Measurements from ENCODE around the gene MLLT10.

The MLLT10 gene

DNA sequence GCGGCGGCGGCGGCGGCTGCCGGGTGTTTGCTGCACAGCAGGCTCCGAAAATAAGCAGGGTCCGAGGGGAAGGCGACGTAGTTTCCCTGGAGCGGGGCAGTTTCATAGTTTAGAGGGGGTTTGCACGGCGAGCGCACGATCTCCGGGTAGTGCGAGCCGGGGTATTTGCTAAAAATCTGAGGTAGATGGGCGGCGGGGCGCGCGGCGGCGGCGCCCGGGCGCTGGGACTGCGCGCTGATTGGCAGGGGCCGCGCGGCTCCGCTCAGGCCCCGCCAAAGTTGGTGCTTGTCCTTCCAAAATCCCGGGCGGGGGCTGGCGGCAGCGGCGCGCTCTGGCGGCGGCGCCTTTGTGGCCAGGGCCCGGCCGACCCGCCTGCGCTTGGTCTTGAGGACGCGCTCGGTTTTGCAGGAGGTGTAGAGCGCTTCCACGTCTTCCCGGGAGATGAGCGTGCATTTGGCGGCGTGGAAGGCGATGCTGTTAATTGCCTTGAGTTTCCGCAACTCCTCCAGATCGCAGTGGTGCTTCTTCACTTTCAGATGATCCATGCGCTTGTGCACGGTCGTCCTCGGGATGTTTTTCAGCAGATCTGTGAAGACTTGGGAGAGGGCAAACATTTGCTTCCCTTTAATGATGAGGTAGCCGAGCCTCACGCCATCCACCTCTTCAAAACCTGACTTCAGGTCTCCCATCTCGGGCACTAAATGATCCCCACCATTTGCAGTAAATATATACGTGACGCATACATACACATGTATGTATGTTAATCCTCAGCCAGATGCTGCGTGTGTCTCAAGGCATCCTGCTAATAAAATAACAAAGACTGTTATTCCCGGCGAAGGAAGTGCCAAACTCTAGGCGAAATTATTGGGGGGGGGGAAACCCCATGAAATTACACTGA lies 16.6 kb upstream of the MLLT10 start:
- DNase-seq (ENCODE audit: low read depth) = peak; percentile 68

GRCh38 chr10:21518149-21518640 lies 15.8 kb upstream of the MLLT10 start:
- peak; percentile 67 for DNase-seq (ENCODE audit: low read depth)

- peak; percentile 46 for DNase-seq (ENCODE audit: low read depth)
Observed at GRCh38 chr10:21518641-21519396, 15.2 kb upstream of the MLLT10 start.

DNA sequence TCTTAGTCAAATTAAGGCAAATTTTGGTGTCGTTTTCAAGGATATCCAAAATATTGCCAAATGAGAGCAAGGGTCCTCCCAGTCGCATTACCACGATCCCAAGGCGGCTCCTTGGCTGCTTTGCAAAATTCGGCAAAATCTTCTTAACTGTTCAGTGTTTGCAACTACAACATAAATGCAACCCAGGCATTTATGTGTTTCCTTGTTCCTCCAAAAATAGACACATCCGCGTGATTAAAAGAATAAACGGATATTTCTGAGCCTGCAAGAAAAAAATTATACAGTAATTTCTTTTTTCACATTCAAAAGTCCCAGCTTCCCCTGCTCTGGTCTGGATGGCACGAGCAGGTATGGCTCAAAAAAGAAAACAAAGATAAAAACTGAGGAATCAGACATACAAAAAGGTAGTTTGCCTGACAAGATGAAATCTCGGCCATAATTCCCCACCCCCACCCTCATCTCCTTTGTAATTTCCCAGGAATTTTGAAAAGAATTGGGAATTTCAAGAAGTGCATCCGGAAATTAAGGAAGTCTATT lies 14.6 kb upstream of the MLLT10 start:
- DNase-seq (ENCODE audit: low read depth) = no peak

DNA sequence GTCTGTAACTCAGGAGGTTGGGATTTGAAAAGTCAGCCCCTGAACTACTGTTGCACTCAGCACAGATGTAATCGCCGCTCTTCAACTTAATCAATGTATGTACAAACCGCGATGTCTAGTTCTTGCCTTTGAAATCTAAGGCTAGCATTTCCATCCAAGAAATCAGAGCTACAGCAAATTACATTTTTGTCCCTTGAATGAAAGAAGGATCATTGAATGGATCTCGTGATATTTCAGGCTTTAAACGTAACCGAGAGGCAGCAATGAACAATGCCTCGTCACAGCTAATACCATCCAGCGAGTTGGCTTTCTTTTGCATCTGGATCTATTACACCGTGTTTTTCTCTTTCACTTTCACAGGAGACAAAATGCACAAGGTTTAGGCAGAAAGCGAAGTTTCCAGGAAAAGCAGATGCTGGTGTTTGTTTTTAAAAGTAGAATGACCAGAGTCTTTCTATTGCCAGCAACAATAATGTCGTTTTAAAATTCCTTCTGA lies 14.0 kb upstream of the MLLT10 start:
- DNase-seq (ENCODE audit: low read depth) = peak; percentile 81

GRCh38 chr10:21520509-21520908 lies 13.5 kb upstream of the MLLT10 start:
- DNase-seq (ENCODE audit: low read depth) = no peak

GRCh38 chr10:21520949-21521348 lies 13.1 kb upstream of the MLLT10 start:
- DNase-seq (ENCODE audit: low read depth) = no peak

DNA sequence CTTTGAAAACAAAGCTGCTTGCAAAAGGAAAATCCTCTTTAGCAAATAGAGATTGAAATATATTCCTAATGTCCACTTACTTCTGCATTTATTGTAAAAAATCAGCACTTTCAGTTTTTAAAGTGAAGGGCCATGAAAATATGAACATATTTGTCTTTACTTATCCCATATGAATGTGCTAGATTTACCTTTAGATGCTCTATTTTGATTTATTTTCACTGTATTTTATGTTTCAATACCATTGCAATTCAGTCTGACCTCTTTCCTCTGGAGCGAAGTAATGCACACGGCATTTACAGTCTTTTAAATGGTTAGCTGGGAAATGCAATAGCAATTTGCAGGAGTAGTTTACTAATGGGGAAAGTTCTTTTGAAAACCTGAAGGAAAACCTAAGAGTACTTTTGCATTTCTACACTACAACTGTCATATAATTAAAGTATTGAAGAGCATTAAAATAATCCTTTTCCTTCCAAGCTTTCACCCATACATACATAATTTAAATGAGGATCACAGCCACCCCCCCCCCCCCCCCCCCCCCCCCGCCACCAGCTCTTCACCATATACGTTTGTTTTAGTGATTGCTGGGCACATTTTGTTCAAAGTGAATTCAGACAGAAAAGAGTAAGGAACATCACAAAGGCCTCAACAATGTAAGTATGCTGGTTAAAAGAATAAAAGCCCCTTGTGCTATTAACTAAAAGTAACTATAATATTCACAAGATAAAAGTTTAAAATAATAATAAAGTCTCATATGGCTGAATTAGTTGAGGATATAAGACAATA lies 12.1 kb upstream of the MLLT10 start:
- no peak for DNase-seq (ENCODE audit: low read depth)

GRCh38 chr10:21522631-21523406 lies 11.2 kb upstream of the MLLT10 start:
- no peak for DNase-seq (ENCODE audit: low read depth)

- no peak for DNase-seq (ENCODE audit: low read depth)
Observed at GRCh38 chr10:21523557-21524008, 10.4 kb upstream of the MLLT10 start.

DNA sequence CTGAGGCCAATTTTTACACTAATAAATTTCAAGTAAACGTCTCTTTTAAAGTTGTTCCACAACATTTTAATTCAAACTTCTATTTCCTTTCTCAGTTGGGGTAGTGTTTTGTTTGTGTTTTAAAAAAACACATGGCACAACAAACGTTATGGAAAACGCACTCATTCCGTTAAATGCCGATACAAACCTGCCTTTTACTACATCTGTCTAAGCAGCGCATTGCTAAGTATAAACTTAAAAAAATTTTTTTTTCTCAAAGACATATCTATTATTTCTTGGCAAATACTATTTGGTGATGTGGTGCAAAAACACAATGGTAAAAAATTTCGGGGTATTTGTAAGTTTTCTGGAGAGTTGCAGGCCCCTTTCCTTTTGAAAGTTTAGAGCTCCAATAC lies 9.9 kb upstream of the MLLT10 start:
- no peak for DNase-seq (ENCODE audit: low read depth)

DNA sequence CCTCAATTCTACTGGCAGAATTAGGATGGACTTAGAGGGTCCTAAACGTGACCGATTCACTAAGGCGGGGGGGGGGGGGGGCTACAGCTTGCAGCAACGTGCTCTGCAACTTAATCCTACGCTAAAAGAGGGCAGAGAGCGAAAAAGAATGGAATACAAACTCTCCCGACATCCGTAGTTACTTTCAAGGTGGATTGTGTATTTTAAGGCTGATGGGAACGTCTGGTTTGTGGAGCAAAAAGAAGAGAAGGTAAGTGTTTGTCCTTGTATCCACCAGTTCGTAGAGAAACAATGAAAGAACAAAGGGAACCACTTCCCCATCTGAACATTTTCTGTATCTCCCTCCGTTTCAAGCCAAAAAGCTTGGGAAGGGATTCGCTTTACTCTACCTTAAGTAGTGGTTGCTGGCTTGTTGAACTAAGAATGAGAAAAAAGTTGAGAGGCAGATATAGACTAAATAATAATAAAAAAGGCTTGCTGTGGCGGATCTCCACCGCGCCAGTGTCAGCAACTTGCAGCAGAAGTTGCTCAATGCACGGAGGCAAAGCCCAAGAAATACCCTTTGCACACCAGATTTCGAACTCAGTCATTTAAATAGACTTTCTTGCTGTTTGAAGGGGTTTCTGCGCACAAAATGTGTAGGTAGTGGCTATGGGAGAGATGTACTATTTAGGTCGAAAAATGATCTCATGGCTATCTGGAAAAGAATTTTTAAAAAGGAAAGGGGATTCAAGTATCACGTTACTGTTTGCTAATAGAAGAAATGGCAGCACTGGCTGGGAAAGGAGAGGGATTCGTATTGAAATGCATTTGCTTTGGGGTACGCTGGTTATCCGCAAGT lies 9.3 kb upstream of the MLLT10 start:
- DNase-seq (ENCODE audit: low read depth) = peak; percentile 50

GRCh38 chr10:21525367-21526187 lies 8.5 kb upstream of the MLLT10 start, which contains the start of gene SKIDA1:
SKIDA1 (minus strand) TSS chr10:21525682; CDS start chr10:21517822, 7,860 bp downstream.
- DNase-seq (ENCODE audit: low read depth) = peak; percentile 87

GRCh38 chr10:21526188-21526859 lies 7.7 kb upstream of the MLLT10 start:
- DNase-seq (ENCODE audit: low read depth) = peak; percentile 84

DNA sequence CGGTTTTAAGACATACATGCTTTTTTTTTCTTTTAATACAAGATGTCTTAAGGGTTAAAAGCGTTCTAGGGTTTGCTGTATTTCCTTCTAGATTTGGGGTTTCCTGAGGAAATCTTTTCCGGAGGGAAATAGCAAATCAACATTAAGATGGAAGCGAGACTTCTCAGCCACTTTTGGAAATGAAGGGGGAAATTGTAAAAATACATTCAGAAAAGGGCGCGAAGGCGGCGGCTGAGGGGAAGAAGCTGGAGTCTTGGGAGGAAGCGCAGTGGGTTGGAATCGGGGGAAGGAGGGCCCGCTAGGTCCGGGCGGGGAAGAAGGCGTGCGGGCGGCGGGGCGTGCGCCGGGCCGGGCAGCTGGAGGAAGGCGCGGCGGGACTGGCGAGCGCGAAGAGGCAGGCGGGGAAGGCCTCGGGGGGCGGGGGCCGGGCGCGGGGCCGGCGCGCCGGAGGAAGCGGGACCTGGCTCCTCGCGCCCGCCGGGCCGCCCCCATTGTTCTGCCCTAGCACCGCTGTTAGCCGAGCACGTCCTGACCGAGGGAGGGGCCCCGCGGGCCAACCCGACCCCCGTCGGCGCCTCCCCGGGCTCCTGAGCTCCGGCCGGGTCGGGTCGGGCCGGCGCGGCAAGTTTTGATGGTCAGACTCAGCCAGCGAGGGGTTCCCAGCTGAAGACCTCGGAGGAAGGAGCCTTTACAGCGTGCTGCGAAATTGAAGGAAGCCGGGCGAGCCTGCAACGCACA lies 7.0 kb upstream of the MLLT10 start:
- DNase-seq (ENCODE audit: low read depth) = peak; percentile 81

DNA sequence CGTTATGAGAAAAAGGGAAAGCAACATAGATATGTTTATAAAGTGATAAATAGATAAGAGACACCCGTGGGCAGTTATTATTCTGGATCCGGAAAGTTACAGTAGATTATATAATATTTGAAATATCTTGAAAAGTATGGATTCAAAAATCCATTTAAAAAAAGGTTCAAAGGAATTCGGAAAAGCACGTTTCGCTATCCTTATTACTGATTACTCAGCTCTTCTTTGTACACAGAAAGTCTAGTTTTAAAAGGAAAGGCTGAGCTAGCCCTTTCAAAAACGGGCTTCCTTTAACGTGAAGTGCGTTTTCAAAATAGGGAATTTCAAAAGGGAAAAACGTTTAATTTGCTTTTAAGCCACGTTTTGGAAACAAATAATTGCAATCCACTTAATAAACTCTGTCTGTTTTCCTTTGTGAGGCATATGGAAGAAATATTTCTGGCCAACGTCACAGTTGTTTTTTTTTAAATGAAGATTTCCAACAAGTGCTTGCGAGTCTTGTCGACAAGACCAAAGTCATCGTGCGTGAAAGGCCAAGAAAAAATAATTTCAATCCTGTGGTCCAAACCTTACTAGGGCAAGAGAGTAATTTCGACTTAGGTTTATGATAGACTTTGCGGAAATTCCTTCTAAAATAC lies 6.3 kb upstream of the MLLT10 start:
- DNase-seq (ENCODE audit: low read depth) = peak; percentile 60
